Measurements from ENCODE around the gene RAB6B. TPM values are rescaled to one million over a fixed set of nuclear protein-coding genes. Genes with fewer than 3 reads are reported as not detected.

The RAB6B gene
- total RNA-seq, 1 experiment from 2014 or later = 18.0 TPM

- TF ChIP-seq GRHL2 (CRISPR knock-in tag; IDR thresholded peaks at IDR 0.05; ENCODE audit: insufficient replicate concordance, severe bottlenecking) (no peak), AR (CRISPR knock-in tag; IDR thresholded peaks at IDR 0.05) (no peak), ZBTB43 (CRISPR knock-in tag; IDR thresholded peaks at IDR 0.05) (no peak), STAT6 (CRISPR knock-in tag; conservative IDR thresholded peaks at IDR 0.05; ENCODE audit: low read depth) (no peak), RELA (CRISPR knock-in tag; IDR thresholded peaks at IDR 0.05; ENCODE audit: borderline replicate concordance) (no peak), EMX1 (CRISPR knock-in tag; IDR thresholded peaks at IDR 0.05) (no peak), SMAD4 (CRISPR knock-in tag; IDR thresholded peaks at IDR 0.05) (no peak), ZNF317 (CRISPR knock-in tag; IDR thresholded peaks at IDR 0.05; ENCODE audit: borderline replicate concordance, low read depth) (no peak), RORB (CRISPR knock-in tag; IDR thresholded peaks at IDR 0.05) (no peak), ZNF423 (CRISPR knock-in tag; IDR thresholded peaks at IDR 0.05) (no peak), NR2C2 (CRISPR knock-in tag; IDR thresholded peaks at IDR 0.05) (no peak), TP53 (CRISPR knock-in tag; IDR thresholded peaks at IDR 0.05) (no peak), FOXJ3 (CRISPR knock-in tag; IDR thresholded peaks at IDR 0.05; ENCODE audit: borderline replicate concordance) (no peak), ZMAT4 (CRISPR knock-in tag; IDR thresholded peaks at IDR 0.05) (no peak), SP1 (CRISPR knock-in tag; conservative IDR thresholded peaks at IDR 0.05) (no peak), ERG (CRISPR knock-in tag; IDR thresholded peaks at IDR 0.05) (no peak), NFATC4 (CRISPR knock-in tag; IDR thresholded peaks at IDR 0.05) (no peak), JAZF1 (CRISPR knock-in tag; IDR thresholded peaks at IDR 0.05) (no peak), JUN (CRISPR knock-in tag; IDR thresholded peaks at IDR 0.05) (no peak)
- Mint-ChIP-seq H3K27me3 (ENCODE audit: low read depth) (peaks cover 15% of the 10 kb centered on the region), H3K9me3 (peaks cover 49% of the 10 kb centered on the region), H3K4me3 (no peak overlapping the region), H3K36me3 (peaks cover 25% of the 10 kb centered on the region), H3K4me1 (peaks cover 3% of the 10 kb centered on the region; the same call in 1 of the 2 replicates), H3K27ac (no peak overlapping the region)
- no peak for ATAC-seq
- ChIA-PET CTCF (no interaction called here), POLR2A (no interaction called here)
- DNase-seq (ENCODE audit: low spot score) = no peak
These were observed 98.1 kb downstream of the RAB6B start for GRCh38 chr3:133797396-133798105.
